Measurements from ENCODE around the gene CETN3.

GRCh38 chr5:90351101-90351500, 58.5 kb downstream of the CETN3 start:
- TF ChIP-seq CTCF (IDR thresholded peaks at IDR 0.05) (no peak), POLR2A (IDR thresholded peaks at IDR 0.05) (no peak), EP300 (IDR thresholded peaks at IDR 0.05) (no peak)

Measured in suprapubic skin (tissue), 3 donors.